Activated T-cell treated with anti-CD3 and anti-CD28 coated beads for 1 hour (primary cell): ENCODE results near the gene HSD17B11.
A peak's percentile ranks its signal among the peaks of the same experiment; 100 is the strongest.
"Not testable (repeated sequence)": the region's sequence is repeated elsewhere in the genome, so short reads cannot be mapped to it uniquely, and the experiment has no call there.

Experiments used
- DNase-seq: peaks from one replicate; pipeline ENCODE4 v3.0.0-alpha.2; 2020; ENCODE audit warnings: low read depth

HSD17B11 gene, protein sequence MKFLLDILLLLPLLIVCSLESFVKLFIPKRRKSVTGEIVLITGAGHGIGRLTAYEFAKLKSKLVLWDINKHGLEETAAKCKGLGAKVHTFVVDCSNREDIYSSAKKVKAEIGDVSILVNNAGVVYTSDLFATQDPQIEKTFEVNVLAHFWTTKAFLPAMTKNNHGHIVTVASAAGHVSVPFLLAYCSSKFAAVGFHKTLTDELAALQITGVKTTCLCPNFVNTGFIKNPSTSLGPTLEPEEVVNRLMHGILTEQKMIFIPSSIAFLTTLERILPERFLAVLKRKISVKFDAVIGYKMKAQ

DNA sequence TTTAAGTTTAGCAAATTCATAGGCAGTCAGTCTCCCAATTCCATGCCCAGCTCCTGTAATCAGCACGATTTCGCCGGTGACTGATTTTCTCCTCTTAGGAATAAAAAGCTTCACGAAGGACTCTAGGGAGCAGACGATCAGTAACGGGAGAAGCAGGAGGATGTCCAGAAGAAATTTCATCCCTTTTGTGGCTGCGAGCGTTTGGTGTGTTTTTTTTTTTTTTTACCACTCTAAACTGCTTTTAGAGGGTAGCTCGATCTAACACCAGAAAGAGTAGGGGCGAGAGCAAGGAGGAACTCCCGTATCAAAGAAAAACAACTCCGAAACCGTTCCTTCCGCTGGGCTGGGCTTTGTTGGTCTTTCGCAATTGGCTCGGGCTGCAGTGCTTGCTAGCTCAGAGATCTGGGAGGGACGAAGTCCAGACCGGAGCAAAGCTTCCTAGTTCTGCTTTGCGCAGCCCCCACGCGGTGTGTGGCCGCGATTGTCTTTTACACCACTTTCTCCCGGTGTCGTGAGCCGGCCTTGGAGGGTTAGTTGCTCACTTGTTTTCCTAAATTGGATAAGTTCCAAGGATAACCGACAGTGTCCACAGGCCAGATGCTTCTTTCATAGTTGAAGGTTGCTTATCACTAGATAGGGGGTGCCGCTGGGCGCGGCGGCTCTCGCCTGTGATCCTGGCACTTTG, at the start of gene HSD17B11:
Gene HSD17B11, minus strand, starts transcription at position 298 of the 685 bp plus-strand sequence. Its CDS starts 118 bp downstream, at position 180.
- DNase-seq: peak; percentile 63

DNA sequence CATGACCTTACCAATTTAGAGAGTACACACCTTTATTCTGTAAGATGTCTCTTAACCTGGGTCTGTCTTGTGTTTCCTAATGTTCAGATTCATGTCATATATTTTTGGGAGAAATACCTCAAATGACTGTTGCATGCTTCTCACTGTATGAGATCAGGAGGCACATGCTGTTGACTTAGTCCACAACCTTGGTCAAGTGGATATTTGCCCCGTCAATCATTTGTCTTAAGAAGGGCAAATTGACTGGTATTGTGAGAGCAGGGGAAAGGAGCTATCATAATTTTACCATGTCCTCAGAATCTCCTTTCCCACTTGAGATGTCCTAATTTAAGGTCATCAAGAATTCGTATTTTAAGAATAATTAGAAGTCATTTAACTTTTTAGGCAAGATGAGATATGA, 42.4 kb upstream of the HSD17B11 start:
- no peak for DNase-seq

- no peak for DNase-seq
Observed at GRCh38 chr4:87430038-87430437, 39.0 kb upstream of the HSD17B11 start.

- DNase-seq: no peak
Observed at GRCh38 chr4:87428979-87429378, 38.0 kb upstream of the HSD17B11 start.

GRCh38 chr4:87427518-87427868, 36.5 kb upstream of the HSD17B11 start:
- no peak for DNase-seq

DNA sequence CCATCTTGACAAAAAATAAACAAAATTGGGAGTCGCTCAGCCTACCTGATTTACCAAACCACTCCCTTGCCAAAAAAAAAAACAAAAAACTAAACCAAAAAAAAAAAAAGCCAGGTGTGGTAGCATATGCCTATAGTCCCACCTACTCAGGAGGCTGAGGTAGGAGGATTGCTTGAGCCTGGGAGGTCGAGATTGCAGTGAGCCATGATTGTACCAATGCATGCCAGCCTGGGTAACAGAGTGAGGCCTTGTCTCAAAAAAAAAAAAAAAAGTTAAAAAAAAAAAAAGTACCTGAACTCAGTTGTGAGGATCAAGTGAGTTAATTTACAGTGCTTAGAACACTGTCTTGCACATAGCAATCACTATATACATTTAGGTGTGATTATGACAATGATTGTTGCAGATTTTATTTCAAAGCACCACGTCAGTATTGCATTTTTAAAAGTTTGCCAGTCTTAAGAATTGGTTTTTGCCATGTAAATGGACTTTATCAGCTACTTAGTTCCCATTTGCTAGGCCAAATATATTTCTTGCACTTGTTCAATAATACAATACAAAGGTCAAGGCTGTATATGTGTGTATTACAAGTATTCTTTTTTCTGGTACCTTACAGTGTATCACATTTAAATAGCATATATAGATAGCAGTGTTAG, 36.0 kb upstream of the HSD17B11 start:
- no peak for DNase-seq

- DNase-seq: no peak
Observed at GRCh38 chr4:87425711-87426110, 34.7 kb upstream of the HSD17B11 start.

DNA sequence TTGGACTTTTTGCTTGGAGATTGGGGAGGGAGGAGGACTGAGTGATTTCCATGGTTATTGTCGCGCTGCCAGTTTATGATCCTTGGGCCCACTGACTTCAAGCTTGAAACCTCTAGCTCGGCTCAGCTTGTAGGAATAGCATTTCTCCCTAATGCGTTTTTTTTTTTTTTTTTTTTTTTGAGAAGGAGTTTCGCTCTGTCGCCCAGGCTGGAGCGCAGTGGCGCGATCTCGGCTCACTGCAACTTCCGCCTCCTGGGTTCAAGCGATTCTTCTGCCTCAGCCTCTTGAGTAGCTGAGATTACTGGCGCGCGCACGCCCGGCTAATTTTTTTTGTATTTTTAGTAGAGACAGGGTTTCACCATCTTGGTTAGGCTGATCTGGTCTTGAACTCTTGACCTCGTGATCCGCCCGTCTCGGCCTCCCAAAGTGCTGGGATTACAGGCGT, 33.1 kb upstream of the HSD17B11 start:
- not testable (repeated sequence) for DNase-seq

- no peak for DNase-seq
Observed at GRCh38 chr4:87423317-87424098, 32.5 kb upstream of the HSD17B11 start.

DNA sequence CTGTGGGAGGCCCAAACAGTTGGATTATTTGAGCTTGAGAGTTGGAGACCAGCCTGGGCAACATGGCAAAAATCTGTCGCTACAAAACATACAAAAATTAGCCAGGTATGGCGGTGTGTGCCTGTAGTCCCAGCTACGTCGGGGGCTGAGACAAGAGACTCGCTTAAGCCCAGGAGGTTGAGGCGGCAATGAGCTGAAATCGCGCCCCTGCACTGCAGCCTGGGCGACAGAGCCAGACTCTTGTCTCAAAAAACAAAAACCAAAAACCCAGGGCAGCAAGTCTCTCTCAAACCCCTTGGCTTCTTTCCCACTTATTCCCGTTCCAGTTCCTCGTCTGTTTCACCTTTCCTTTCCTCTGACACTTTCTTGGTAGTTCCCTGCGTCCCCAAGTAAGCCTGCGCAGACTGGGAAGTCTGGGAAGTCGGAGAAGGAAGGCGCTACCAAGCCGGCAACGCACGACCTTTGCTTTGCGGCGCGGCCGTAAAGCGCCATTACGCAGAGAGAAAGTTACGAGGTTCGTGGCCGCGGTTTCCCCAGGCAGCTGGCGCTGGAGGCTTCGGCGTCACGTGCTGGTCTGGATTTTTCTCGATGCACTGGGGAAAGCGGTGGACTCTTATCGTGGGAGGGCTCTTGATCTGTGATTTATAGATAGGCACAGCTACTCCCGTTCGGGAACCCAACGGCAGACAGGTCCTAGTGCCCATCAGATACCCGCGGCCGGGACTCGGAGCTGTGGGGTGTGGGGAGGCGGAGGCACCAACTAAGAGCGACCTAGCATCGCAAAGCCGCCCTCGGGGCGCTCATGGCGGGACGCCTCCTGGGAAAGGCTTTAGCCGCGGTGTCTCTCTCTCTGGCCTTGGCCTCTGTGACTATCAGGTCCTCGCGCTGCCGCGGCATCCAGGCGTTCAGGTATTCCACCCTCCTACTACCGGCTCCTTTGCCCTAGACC, 31.4 kb upstream of the HSD17B11 start, which contains the start of gene NUDT9:
Gene NUDT9, plus strand, starts transcription at position 470 of the 949 bp plus-strand sequence. Its CDS starts 333 bp downstream, at position 803.
- peak; percentile 70 for DNase-seq

DNA sequence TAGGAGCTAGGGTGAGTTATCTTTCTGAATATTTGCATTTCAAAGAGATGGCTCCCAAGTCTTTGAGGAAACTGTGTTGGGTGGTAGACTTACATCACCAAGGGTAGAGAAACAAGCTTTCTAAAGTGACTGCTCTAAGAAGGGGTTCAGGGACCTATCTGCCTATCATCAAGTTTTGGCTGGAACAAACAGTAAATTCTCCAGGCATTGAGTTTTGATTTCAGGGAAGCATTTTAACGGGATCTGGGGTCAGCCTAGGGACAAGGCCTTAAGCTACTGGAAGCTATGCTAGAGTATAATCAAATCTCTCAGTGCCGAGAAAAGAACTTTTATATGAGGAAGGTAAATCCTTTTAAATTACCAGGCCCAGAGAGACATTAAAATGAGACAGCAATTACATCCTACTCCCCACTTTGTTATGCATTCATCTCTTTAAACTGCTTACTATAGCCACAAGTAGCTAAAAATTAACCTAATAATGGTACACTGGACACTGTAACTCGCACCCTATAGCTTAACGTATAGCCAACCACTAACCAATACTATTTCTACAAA, 29.4 kb upstream of the HSD17B11 start:
- DNase-seq: no peak

DNA sequence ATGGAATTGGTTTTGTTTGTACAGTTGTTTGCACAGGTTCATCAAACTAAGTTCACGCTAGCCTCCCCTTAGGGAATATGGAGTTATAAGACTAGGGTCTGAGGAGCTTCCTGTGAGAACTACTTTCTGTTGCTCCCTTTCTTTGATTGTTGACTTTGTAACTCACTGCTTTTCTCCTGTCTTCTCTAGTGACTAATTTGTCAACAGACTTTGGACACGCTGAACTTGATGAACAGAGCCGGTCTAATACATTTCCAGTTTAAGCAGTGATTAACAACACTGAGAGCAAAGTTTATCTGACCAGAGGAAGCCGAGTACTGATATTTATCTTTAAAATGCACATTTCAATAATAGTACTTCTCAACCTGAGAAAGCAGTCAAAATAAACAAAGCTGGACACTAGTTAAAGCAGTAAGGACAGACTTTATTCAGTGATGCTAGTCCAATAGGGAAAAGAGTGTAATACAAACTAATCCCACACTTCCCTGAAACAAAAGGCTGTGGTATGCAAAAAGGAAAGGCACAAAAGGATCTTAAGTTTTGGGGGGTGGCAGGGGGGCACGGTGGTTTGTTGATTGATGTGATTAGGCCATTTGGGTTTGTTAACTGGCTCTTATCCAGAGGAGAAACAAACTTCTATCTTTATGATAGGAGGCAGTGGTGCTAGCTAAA, 28.7 kb upstream of the HSD17B11 start:
- no peak for DNase-seq

DNA sequence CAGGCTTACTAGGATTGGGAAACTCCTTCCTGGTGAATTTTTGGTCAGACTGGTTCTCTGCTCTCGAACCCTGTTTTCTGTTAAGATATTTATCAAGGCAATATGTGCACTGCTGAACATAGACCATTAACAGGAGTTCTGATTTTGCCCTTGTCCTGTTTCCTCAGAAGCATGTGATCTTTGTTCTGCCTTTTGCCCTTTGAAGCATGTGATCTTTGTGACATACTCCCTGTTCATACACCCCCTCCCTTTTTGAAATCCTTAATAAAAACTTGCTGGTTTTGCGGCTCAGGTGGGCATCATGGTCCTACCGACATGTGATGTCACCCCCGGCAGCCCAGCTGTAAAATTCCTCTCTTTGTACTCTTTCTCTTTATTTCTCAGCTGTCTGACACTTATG, 27.4 kb upstream of the HSD17B11 start:
- DNase-seq: not testable (repeated sequence)

DNA sequence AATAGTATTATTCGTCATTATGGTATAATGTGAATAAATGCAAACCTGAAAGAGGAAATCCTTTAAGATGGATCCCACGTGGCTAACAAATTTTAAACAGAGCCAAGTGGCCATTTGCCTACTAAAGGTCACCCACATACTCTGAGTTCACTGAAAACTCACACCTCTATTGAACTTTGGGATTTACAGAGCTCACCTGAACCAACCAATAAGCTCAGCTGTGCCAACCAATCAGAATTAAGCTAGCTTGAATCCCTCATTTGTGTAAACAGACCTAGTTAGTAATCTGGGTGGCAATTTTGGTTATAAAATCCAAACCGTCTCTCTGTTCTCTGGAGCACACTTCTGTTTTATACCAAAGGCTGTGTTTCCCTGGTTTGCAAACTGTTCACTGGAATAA, 26.0 kb upstream of the HSD17B11 start:
- DNase-seq: no peak

DNA sequence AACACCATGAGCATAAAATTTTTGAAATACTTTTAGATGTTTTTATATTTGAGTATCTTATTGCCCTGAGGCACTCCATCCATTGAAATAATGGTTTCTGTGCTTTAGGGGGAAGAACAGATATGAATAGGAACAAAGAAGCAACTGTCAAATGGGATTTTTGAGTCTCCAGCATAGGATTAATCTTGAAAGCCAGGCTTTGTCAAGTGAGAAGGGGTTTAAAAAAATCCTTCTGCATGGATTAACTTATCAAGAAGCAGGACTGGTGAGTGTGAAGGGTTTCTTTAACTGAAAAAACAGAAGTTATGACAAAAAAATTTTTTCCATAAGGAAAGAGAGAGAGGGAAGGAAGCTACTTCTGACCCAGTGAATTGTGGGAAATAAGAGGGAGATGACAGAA, 23.8 kb upstream of the HSD17B11 start:
- DNase-seq: no peak

DNA sequence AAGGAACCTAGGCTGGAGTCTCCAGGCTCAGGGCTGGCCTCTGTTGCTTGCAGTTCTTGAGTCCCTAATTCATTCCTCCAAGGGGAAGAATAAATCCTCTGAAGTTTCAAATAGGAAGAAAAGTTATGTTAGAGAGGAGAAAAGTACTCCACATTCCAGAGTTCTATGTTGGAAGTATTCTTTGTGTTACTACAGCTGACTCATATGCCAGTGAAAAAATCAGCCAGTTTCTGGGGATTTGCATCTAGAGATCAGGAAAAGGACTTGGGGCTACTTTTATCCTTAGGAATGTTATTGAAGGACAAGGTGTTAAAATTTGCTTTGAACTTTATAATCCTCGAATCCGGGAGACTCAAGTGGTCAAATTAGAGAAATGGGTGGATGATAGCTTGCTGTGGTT, 19.7 kb upstream of the HSD17B11 start:
- DNase-seq: no peak

DNA sequence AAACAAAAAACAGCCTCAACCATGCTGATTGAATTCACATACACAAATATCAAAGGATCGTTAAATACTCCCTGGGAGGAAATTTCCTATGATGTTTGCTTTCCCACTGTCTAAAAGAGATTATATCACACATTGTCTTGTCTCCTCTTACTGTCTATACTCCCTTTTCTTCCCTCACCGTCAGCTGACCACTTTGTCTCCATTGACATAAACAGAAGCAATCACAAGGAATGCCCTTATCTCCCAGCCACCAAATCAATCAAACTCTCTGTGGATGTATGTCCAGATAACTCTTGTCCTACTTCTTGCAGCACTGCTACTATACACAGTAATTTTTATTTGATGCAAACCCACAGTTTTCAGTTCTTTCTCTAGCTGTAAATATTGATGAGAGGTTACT, 19.2 kb upstream of the HSD17B11 start:
- no peak for DNase-seq

GRCh38 chr4:87409420-87409939, 18.5 kb upstream of the HSD17B11 start:
- DNase-seq: no peak

- DNase-seq: not testable (repeated sequence)
Observed at GRCh38 chr4:87406902-87407301, 15.9 kb upstream of the HSD17B11 start.

- DNase-seq: no peak
Observed at GRCh38 chr4:87406462-87406861, 15.5 kb upstream of the HSD17B11 start.
